ENCODE data around the gene C4orf33.

DNA sequence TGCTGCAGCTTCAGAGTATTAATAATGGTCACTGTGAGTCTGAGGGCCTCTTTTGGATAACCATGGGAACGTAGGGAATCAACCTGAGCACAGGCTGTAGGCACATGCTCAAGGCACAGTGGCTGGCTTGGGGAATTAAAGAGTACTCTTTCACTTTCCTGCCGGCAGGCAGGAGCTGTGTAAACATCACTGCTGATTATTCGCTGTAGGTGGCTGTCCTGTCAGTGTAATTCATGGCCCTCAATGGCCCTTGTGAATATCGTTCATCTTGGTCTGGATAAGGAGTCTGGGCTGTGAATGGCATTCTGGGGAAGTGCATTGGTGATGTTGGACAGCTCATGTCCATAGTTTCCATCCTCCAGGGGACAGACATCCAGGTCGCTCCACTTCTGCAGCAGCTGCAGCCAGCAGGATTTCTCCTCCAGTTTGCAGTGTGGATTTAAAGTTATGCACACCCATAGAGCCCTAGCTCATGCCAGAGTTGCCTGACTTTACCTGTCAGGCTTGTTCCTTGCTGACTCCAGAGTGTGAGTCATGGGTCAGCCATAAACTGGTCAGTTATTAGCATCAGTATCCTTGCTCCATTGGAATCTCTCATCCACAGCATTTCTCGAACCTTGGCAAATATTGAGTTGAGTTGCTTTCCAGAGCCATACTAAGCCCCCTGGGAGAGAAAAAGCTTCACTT is 43.0 kb downstream of the C4orf33 start:
- no peak for TF ChIP-seq CTCF (IDR thresholded peaks at IDR 0.05)
- no peak for TF ChIP-seq EZH2phosphoT487 (IDR thresholded peaks at IDR 0.05)
- TF ChIP-seq EZH2 (IDR thresholded peaks at IDR 0.05): no peak

All from neural progenitor cell (in vitro differentiated cells).